LNCAP (cell line): ENCODE measurements around the gene EPB41L4A.

Source experiments
- CTCF ChIP-seq: fragments of 450-650 bp; IDR thresholded peaks from 2 replicates; pipeline ENCODE4 v1.5.1; 2017; ENCODE audit warnings: mild to moderate bottlenecking

EPB41L4A gene

DNA sequence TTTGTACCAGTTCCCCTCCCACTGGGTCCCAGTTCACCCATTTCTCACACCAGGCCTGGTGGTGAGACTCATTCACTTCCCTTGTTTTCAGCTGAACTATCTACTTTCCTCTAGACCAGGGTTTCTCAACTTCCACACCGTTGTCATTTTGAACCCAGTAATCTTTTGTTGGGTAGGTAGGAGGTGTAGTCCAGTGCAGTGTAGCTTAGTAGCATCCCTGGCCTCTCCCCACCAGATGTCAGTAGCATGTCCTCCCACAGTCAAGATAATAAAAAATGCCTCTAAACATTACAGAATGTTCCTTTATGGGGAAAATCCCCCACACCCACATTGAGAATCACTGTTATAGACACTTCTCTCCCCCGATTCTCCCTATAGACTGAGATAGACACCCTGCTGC is 299.1 kb downstream of the EPB41L4A start:
- TF ChIP-seq CTCF: no peak

DNA sequence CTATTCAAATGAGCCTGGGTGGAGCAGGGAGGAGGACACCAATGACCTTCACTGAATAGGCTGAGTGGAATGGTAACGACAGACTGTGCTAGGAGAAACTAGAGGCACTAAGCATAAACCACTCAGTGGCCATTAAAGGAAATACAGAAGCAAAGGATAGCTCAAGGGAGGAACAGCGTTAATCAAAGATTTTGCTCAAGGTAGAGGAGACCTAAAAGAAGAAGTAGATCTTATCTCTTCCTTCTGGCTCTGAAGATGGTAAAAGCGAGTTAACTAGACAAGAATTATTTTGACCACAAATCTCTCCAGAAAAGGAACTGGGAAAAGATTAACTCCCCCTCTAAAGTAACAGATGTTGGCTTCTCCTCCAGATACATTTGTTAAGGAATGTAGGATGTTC is 299.6 kb downstream of the EPB41L4A start:
- no peak for TF ChIP-seq CTCF

- no peak for TF ChIP-seq CTCF
Measured at GRCh38 chr5:112117551-112117950, 301.5 kb downstream of the EPB41L4A start.

DNA sequence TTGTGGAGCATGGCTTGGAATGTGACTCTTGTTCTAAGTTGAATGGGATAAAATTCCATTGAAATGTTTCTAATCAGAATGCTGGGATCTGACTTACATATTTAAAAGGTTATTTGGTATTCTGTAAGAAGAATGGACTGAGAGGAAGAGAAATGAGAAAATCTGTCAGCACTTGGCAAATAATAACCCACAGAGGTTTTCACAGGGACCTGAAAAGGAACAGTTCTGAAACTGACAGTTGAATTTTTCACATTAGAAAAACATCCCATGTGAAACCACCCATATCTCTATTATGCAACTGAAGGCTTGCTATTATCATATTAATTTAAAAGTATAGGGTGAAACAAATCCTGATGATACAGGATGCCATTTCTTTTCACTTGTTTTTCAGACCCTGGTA is 302.7 kb downstream of the EPB41L4A start:
- no peak for TF ChIP-seq CTCF

DNA sequence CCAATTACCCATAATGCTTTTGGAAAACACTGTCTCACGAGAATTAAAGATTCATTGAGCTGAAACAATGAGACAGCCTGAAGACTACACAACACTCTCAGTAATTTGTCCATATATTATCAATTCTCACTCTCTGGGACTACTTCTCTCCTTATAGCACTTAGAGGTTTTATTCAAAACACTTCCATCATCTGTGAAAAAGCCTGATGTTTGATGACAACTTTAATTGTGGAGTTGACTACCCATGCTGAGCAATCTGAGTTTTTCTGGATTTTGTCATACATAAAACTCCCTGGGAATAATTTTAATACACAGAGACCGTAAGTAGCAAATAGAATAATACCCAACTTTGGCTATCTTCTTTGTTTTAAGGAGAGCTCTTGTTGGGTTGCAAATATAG is 305.5 kb downstream of the EPB41L4A start:
- no peak for TF ChIP-seq CTCF
